ENCODE data around the gene BTRC.
"Not testable (repeated sequence)": the region's sequence is repeated elsewhere in the genome, so short reads cannot be mapped to it uniquely, and the experiment has no call there.

BTRC gene

GRCh38 chr10:101353692-101354327 lies at the start of gene BTRC:
TSS of gene BTRC (plus strand) at chr10:101354165. CDS start at chr10:101354181, 16 bp downstream.
- DNase-seq: peak; percentile 79 to 88 (median 84)

- DNase-seq: no peak
Measured at GRCh38 chr10:101304316-101304715, 49.6 kb upstream of the BTRC start.

- no peak for DNase-seq
Measured at GRCh38 chr10:101305320-101306241, 48.4 kb upstream of the BTRC start.

GRCh38 chr10:101308051-101308450 lies 45.9 kb upstream of the BTRC start:
- no peak for DNase-seq

GRCh38 chr10:101310529-101311184 lies 43.3 kb upstream of the BTRC start:
- no peak for DNase-seq

- DNase-seq: no peak
Measured at GRCh38 chr10:101311185-101312066, 42.5 kb upstream of the BTRC start.

- no peak for DNase-seq
Measured at GRCh38 chr10:101319241-101319915, 34.6 kb upstream of the BTRC start.

GRCh38 chr10:101321073-101321472 lies 32.9 kb upstream of the BTRC start:
- no peak for DNase-seq

- DNase-seq: no peak
Measured at GRCh38 chr10:101322266-101323108, 31.5 kb upstream of the BTRC start.

- DNase-seq: no peak
Measured at GRCh38 chr10:101323495-101323894, 30.5 kb upstream of the BTRC start.

GRCh38 chr10:101327454-101327853 lies 26.5 kb upstream of the BTRC start:
- not testable (repeated sequence) for DNase-seq

GRCh38 chr10:101329341-101330032 lies 24.5 kb upstream of the BTRC start:
- no peak for DNase-seq

GRCh38 chr10:101330231-101330630 lies 23.7 kb upstream of the BTRC start:
- DNase-seq: no peak

GRCh38 chr10:101330631-101331225 lies 23.2 kb upstream of the BTRC start:
- no peak for DNase-seq

- no peak for DNase-seq
Measured at GRCh38 chr10:101331956-101332355, 22.0 kb upstream of the BTRC start.

- not testable (repeated sequence) for DNase-seq
Measured at GRCh38 chr10:101334259-101334658, 19.7 kb upstream of the BTRC start.

- DNase-seq: no peak
Measured at GRCh38 chr10:101336382-101336781, 17.6 kb upstream of the BTRC start.

GRCh38 chr10:101337836-101338235 lies 16.1 kb upstream of the BTRC start:
- DNase-seq: no peak

GRCh38 chr10:101341438-101341837 lies 12.5 kb upstream of the BTRC start:
- no peak for DNase-seq

- DNase-seq: no peak
Measured at GRCh38 chr10:101346177-101346576, 7.8 kb upstream of the BTRC start.

All from activated naive CD4-positive, alpha-beta T cell (primary cell).